Stimulated activated CD8-positive, alpha-beta memory T cell treated with anti-CD3 and anti-CD28 coated beads, Interleukin-7, amount 100 ng/mL, for 48 hours (primary cell): ENCODE data around the gene MSANTD2.
A peak's percentile ranks its signal among the peaks of the same experiment; 100 is the strongest.

Experiments used
- DNase-seq, 2 donors: peaks; one replicate each; pipeline ENCODE4 v3.0.0-alpha.2; 2020; ENCODE audit warnings: low read depth in 1 of 2; ENCODE audit errors: extremely low read depth in 1 of 2

The MSANTD2 gene

GRCh38 chr11:124821995-124822730, 22.0 kb upstream of the MSANTD2 start:
- no peak for DNase-seq

GRCh38 chr11:124817036-124817435, 16.8 kb upstream of the MSANTD2 start:
- no peak for DNase-seq

- DNase-seq, result no peak
Observed at GRCh38 chr11:124814739-124815138, 14.5 kb upstream of the MSANTD2 start.

- no peak for DNase-seq
Observed at GRCh38 chr11:124812876-124813275, 12.7 kb upstream of the MSANTD2 start.

GRCh38 chr11:124811399-124812125, 11.4 kb upstream of the MSANTD2 start:
- no peak for DNase-seq

- no peak for DNase-seq
Observed at GRCh38 chr11:124807660-124808270, 7.6 kb upstream of the MSANTD2 start.

GRCh38 chr11:124807201-124807600, 7.0 kb upstream of the MSANTD2 start:
- DNase-seq, result no peak

GRCh38 chr11:124804884-124805283, 4.7 kb upstream of the MSANTD2 start:
- DNase-seq, result no peak

GRCh38 chr11:124801636-124802312, 1.6 kb upstream of the MSANTD2 start:
- DNase-seq, result no peak

- no peak for DNase-seq
Observed at GRCh38 chr11:124801014-124801413, 808 bp upstream of the MSANTD2 start.

GRCh38 chr11:124799348-124800225, 619 bp downstream of the MSANTD2 start:
- DNase-seq, result peak; percentile 6 to 19

- no peak for DNase-seq
Observed at GRCh38 chr11:124798991-124799347, 1.2 kb downstream of the MSANTD2 start.

GRCh38 chr11:124796312-124796711, 3.9 kb downstream of the MSANTD2 start:
- DNase-seq, result no peak

- no peak for DNase-seq
Observed at GRCh38 chr11:124793466-124794278, 6.5 kb downstream of the MSANTD2 start.

GRCh38 chr11:124791626-124792341, 8.4 kb downstream of the MSANTD2 start:
- DNase-seq, result no peak

- DNase-seq, result no peak
Observed at GRCh38 chr11:124788521-124788920, 11.7 kb downstream of the MSANTD2 start.

- no peak for DNase-seq
Observed at GRCh38 chr11:124784051-124784450, 16.2 kb downstream of the MSANTD2 start.

GRCh38 chr11:124783002-124783401, 17.2 kb downstream of the MSANTD2 start:
- DNase-seq, result no peak

- no peak for DNase-seq
Observed at GRCh38 chr11:124779568-124779967, 20.6 kb downstream of the MSANTD2 start.
